ENCODE data around the gene RSPH3. TPM values are rescaled to one million over a fixed set of nuclear protein-coding genes. Genes with fewer than 3 reads are reported as not detected.
"Not testable (repeated sequence)": the region's sequence is repeated elsewhere in the genome, so short reads cannot be mapped to it uniquely, and the experiment has no call there.

RSPH3 gene
- total RNA-seq, 1 experiment from 2014 or later, result 5.4 TPM

DNA sequence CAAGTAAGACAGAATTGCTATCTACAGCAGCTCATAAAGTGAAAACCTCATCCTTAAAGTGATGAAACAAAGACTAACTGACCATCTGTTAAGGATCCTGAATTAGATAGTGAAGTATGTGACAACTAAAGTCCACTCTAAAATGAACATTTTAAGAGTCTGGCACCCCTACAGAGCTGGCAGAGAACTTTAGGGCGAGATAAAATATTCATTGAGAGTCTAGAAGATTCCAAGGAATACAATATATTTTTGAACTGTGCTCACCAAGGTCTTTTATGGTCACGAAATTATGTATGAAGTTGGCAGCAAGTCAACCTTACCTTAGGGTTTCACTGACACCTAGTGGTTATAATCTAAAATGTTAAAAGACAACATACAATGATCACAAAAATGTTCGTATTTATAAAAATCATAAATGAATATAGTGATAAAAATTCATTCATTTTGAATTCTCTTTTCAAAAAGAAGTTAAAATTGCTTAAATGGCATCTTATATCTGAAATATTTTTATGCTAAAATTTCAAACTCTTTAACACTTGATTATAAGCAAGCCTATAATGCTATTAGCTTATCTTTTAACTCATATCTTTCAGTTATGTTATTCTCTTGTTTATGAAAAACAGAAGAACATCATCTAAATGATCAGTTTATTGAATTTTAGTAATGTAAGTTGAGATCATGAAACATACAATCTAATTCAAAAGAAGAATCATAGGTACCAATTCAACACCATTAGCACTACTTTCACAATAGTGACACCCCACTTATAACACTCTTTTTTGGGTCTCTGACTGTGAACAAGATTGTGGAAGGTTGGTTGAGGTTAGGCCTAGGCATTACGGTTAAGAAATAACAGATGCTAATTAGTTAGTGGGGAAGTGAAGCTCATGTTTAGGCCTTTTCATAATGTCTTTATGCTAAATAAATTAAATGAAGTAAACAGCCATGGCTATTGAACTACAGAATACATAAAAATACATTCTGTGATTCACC, 27.5 kb downstream of the RSPH3 start:
- peak; percentile 53 for DNase-seq (ENCODE audit: low read depth)

DNA sequence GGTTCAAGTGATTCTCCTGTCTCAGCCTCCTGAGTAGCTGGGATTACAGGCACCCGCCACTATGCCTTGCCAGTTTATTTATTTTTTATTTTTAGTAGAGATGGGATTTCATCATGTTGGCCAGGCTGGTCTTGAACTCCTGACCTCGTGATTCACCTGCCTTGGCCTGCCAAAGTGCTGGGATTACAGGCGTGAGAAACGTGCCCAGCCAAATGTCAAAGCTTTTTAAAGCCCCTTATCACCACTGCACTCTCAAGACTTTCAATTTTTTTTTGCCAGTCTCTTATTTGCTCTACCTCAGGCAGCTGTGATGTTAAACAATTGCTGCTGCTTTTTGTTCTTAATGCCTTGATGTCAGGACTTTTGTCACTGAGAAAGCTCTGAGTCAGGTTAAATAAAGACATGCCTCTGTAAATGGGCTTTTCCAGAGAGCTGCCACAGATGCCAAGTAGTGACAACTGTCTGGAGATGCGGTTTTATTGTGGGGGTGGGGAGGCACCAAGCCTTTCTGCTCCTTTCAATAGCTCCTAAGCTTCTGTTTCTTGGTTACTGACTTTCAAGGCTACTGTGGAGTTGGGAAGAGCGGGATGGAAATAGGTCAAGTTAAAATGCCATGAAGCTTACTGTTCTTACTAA, 29.2 kb downstream of the RSPH3 start:
- no peak for DNase-seq (ENCODE audit: low read depth)

DNA sequence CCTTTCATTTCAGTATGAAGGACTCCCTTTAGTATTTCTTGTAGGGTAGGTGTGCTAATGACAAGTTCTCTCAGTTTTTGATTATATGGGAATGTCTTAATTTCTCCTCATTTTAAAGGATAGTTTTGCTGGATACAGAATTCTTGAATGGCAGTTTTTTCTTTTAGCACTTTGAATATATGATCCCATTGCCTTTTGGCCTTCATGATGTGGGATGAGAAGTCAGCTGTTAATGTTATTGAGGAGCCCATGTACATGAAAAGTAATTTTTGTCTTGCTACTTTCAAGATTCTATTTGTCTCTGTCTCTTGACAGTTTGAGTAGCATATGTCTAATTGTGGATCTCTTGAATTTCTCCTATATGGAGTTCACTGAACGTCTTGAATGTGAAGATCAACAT, 30.9 kb downstream of the RSPH3 start:
- no peak for DNase-seq (ENCODE audit: low read depth)

DNA sequence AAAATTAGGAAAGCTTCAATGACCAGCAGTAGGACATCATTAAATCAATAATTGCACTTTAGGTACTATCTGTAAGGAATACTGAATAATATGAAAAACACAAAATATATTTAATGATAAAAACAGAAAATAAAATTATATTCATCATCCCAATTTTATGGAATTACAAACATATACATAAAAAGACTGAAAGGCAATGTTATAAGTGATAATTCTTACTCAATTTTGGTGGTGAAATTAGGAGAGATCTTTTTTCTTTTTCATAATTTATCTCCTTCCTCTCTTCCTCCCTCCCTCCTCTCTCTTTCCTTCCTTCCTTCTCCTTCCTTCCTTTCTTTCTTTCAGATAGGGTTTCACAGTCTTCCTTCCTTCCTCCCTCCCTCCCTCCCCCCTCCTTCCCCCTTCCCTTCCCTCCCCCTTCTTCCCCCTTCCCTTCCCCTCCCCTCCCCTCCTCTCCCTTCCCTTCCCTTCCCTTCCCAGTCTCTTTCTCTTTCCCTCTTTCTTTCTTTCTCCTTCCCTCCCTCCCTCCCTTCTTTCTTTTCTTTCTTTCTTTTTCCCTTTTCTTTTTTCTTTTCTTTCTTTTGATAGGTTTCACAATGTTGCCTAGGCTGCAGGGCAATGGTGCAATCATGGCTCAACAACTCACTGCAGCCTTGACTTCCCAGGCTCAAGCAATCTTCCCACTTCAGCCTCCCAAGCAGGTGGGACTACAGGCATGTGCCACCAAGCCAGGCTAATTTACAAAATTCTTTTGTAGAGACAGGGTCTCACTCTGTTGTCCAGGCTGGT, 36.8 kb downstream of the RSPH3 start:
- no peak for DNase-seq (ENCODE audit: low read depth)

DNA sequence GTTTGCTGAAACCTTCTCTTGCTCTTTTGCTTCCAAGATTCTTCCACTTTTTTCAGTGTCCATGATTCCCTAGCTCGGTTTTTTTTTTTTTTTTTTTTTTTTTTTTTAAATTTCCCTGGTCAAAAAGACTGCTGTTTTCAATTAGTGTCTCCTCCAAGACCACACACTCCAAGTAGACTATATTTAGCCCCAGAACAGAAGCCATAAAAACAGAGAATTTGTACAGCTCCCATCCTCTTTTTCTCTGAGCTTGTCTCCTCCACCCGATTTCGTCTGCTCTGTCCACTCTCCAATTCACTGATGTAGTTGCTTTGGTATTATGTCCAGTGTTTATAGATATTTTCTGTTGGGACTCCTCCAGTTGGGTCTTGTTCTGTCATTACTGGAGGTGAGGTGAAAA, 37.6 kb downstream of the RSPH3 start:
- DNase-seq (ENCODE audit: low read depth), result peak; percentile 36

DNA sequence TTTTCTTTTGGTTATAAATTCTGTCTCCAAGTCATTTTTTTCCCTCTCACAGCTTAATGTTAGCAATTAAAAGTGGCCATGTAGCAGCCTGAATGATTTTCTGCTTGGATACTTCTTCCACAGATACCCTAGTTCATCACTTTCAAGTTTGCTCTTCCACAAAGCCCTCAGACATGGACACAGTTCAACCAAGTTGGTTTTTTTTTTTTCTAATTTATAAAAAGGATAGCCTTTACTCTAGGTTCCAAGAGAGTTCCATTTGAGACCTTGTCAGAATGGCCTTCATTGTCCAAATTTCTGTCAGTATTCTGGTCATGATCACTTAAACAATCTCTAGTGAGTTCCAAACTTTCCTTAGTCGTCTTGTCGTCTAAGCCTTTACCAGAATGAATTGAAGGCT, 40.0 kb downstream of the RSPH3 start:
- no peak for DNase-seq (ENCODE audit: low read depth)

DNA sequence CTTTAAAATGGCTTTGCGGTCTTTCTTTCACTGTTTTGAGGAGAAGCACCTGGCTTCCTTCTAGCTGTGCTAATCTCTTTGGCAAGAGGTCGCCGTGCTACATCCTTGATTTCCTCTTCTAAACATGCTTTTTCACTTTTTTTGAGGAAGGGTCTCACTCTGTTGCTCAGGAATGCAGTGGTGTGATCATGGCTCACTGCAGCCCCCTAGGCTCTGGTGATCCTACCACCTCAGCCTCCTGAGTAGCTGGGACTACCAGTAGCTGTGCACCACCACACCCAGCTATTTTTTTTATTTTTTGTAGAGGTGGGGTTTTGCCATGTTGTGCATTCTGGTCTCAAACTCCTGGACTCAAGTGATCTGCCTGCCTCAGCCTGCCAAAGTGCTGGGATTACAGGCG, 40.5 kb downstream of the RSPH3 start:
- DNase-seq (ENCODE audit: low read depth), result no peak

DNA sequence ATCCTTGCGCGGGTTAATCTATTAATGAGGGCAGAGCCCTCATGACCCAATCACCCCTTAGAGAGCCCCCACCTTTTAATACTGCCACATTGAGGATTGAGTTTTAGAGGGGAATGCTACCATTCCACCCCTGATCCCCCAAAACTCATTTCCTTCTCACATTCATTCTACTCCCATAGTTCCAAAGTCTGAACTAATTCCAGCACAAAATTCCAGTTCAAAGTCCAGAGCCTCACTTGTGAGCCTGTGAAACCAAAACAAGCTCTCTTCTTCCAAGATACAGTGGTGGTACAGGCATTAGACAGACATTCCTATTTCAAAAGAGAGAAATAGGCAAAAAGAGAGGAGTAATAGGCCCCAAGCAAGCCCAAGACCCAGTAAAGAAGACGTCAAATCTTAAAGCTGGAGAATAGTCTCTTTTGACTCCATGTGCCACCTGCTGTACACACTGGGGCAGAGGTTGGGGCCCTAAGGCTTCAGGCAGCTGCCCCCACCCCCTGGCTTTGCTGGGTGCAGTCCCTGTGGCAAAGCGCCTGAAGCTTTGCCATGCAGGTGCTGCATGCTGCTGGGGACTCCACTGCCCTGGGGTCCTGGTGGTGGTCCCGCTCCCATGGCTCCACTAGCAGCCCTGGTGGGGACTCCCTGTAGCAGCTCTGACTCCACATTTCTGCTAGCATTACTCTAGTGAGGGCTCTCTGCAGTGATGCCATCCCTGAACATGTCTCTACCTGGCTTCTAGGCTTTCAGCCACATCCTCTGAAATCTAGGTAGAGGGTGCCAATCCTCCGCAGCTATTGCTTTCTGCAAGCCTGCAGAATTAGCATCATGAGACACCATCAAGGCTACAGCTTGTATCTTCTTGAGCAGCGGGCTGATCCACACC, 41.3 kb downstream of the RSPH3 start:
- no peak for DNase-seq (ENCODE audit: low read depth)

DNA sequence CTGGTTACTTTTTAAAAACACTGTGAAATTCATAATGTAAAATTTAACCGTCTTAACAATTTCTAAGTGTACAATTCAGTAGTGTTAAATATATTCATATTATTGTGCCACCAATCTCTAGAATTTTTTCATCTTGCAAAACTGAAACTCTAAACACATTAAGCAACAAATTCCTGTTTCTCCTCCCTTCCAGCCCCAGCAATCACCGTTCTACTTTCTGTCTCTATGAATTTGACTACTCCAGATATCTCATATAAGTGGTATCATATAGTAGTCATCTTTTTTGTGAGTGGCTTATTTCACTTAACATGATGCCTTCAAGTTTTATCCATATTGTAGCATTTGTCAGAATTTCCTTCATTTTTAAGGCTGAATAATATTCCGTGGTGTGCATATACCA, 44.7 kb downstream of the RSPH3 start:
- DNase-seq (ENCODE audit: low read depth), result no peak

DNA sequence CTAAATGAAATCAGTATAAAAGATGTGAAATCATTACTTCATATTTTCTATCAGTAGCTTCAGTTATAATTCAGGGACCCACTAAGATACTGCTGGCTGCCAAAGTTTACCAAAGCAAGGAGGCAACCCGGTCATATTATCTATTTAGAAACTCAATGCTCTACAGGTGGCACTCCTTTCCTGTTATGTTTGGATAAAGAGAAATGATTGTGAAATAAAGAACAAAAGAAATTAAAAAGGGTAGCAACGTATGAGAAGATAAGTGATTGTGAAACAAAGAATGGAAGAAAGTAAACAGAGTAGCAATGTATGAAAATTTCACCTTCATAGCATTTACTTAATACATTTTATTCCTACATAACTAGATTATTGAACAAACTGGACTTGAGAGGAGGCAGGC, 45.2 kb downstream of the RSPH3 start:
- DNase-seq (ENCODE audit: low read depth), result no peak

DNA sequence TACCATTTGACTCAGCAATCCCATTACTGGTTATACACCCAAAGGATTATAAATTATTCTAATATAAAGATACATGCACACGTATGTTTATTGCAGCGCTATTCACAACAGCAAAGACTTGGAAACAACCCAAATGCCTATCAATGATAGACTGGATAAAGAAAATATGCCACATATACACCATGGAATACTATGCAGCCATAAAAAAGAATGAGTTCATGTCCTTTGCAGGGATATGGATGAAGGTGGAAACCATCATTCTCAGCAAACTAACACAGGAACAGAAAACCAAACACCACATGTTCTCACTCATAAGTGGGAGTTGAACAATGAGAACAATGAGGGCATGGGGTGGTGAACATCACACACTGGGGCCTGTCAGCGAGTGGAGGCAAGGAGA, 48.0 kb downstream of the RSPH3 start:
- DNase-seq (ENCODE audit: low read depth), result not testable (repeated sequence)

DNA sequence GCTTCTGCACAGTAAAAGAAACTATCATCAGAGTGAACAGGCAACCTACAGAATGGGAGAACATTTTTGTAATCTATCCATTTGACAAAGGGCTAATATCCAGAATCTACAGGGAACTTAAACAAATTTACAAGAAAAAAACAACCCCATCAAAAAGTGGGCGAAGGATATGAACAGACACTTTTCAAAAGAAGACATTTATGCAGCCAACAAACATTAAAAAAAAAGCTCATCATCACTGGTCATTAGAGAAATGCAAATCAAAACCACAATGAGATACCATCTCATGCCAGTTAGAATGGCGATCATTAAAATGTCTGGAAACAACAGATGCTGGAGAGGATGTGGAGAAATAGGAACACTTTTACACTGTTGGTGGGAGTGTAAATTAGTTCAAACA, 48.4 kb downstream of the RSPH3 start:
- DNase-seq (ENCODE audit: low read depth), result not testable (repeated sequence)

DNA sequence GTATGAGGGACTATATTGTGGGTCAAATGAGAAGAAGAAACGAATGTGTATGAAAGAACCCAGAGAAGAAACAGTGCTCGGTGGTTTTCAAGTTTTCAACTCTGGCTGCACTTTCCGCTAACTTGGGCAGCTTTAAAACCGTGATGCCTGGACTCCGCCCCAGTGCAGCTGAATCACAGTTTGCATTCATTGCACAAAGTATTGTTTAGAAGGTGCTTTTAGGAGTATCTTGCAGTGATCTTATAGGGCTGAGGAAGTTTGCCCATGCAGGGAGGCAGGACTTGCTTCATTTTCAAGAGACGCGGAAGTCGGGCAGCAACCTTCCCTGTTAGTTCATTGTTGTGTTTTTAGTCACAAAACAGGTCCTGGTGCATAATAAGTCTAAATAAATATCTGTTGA, 52.7 kb downstream of the RSPH3 start:
- DNase-seq (ENCODE audit: low read depth), result no peak

DNA sequence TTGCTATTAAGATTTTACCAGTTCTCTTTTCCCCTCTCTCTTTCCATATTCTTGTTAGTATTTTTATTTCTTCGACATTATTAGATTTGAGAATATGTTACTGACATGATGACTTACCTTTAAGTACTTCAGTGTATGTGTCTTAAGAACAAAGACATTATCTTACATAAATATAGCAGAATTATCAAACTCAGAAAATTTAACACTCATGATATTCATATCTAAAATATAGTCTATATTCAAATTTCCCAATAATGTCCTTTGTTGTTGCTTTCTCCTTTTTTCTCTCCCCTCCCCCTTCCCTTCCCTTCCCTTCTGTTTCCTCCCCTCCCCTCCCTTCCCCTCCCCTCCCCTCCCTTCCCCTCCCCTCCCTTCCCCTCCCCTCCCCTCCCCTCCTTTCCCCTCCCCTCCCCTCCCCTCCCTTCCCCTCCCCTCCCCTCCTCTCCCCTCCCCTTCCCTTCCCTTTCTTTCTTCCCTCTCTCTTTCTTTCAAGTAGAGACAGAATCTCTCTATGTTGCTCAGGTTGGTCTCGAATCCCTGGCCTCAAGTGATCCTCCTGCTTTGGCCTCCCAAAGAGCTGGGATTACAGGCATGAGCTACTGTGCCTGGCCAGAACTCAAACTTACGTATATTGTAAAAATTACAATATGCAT, 56.5 kb downstream of the RSPH3 start:
- DNase-seq (ENCODE audit: low read depth), result no peak

DNA sequence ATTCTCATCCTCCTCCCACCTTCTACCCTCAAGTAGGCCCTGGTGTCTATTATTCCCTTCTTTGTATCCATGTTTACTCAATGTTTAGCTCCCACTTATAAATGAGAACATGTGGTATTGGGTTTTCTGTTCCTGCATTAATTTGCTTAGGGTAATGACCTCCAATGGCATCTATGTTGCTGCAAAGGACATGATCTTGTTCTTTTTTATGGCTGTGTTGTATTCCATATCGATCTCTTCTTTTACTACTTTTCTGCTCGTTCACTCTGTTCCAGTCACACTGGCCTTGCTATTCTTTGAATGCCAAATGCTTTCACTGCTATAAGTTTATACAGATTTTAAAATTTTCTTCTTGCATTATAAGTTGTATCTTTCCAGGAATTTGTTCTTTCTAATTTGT, 57.7 kb downstream of the RSPH3 start:
- no peak for DNase-seq (ENCODE audit: low read depth)

DNA sequence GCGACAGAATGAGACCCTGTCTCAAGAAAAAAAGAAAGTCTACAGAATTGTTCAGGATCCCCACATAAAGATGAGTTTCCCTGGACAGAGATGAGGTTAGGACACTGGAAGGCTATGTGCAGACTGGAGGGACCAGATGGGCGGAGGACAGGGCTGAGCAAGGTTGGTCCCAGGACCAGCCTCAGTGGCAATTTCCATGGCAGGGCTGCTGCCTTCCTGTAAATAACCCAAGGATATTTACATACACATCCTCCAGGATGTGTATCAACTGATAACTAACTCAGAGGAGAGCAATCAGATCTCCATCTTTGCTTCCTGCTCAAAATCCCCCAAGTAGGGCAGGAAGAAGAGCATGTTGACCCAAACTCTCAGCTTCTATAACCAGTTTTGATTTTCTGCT, 58.8 kb downstream of the RSPH3 start:
- DNase-seq (ENCODE audit: low read depth), result no peak

DNA sequence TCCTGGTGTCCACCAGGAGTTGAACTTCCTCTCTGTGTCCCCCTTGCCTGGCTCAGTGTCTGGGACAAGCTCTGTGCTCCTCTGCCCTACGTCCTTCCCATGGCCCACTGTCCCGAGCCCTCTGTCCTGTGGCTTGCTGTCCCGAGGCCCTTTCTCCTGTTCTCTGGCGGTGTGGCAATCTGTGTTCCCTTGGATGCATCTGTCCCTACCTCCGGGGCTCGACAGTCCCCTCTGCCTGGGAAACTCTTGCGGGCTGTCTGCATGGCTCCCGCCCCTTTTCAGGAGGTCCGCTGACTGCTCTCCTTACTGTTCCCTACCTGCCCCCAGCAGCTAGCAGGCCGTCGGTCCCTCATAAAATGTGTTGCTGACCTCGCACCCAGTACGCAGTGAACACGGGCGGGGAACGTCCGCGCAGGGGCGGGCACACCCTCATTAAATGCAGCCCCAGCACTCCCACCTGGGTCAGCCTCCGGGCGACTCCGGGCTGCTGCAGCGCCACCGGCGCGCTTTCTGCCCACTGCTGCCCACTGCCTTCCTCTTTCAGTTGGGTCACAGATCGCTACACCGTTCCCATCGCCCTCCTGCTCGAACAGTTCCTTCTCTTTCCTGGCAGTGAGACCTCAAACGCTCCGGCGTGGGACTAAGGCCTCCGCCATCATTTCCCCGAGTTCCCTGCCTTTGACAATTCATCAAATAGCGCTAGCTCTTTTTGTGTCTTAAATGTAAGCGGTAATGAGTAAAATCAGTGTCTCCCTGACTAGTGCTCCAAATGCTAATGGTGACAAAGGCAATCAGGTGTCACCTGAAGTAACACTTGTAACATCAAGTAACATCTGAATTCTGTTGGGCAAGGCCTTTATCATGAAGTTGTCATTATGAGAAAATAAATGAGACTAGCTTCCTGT, 60.5 kb downstream of the RSPH3 start:
- DNase-seq (ENCODE audit: low read depth), result no peak

DNA sequence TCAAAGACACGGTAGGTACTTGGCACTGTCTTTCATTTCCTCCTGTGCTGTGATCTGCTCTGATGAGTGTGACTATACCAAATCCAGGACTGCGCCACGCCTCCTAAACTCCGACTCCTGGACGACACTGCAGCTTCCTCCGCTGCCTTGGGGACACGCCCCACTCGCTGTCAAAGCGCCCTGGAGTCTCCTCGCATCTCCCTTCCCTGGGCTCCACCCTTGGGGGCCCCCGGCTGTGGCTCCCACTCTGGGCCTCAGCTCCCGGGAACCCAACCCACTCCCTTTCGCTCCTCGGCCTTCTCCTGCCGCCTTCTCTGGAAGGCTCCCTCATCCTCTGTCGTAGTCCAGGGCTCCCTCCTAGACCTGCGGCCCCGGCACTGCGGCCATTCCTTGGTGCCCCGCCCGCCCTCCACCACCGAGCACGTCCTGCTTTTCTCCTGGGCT, 61.2 kb downstream of the RSPH3 start:
- no peak for DNase-seq (ENCODE audit: low read depth)

DNA sequence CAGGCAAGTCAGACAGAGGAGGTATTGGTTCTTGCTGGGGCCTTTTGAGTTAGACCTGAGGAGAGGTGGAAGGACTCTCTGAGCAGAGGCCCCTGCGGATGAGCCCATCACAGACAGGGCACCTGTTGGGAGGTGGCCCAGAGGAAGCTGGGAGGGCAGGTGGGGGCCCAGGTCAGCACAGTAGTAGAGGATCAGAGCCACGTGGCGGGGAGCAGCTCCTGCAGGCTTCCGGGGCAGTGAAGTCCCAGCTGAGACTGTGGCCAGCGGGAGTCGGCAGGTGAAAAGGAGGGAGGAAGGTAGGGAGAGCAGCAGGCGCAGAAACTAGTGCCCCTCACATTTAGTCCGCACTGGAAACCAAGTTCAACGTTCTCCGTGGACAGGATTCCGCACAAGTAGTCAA, 61.8 kb downstream of the RSPH3 start:
- no peak for DNase-seq (ENCODE audit: low read depth)

DNA sequence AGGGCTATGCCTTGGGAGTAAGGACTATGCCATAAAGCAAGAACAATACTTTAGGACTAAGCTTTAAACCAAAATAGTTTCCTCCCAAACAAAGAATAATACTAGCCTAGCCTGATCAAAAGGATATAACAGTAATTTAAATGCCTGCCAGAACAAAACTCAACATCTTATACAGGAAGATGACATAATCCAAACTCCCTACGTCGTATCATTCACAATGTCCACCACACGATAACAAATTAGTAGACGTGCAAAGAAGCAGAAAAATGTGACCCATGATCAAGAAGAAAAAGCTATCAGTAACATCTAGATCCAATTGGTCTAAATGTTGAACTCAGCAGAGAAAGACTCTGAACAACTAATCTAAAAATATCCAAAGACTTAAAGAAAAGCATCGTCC, 65.8 kb downstream of the RSPH3 start:
- DNase-seq (ENCODE audit: low read depth), result no peak
